ENCODE data around the gene XAF1.
A peak's percentile ranks its signal among the peaks of the same experiment; 100 is the strongest.

XAF1 gene

DNA sequence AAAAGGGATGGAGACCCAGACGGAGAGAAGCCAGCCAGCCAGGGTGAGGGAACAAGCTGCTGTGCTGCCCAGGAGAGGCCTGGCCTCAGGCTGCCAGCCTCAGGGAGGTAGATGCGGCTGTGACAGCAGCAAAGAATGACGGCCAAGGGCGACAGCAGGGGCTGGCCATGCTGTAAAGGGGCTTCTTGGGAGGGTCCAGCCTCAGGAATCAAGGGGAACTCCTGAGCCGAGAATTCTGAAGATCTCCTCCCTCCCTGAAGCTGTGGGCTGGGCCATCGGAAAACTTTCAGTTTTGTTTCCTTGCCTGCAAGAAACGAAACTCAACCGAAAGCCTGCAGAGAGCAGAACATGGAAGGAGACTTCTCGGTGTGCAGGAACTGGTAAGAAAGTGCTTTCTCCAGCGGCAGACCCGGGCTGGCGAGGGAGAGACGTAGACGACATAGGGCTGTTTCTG is at the start of gene XAF1:
XAF1 (plus strand) TSS at position 316 of the 454 bp plus-strand sequence; CDS start at position 349, 33 bp downstream.
- H3K4me1 ChIP-seq (ENCODE audit: control insufficient read depth, insufficient read depth, low read length, unreplicated experiment): peaks cover 46% of the 10 kb centered on the region
- peaks cover 26% of the 10 kb centered on the region; the same call in 1 of the 2 replicates for H3K36me3 ChIP-seq (ENCODE audit: insufficient read depth, low read length)
- peaks cover 51% of the 10 kb centered on the region for H3K79me2 ChIP-seq (ENCODE audit: control insufficient read depth, insufficient read depth, low read length, unreplicated experiment)
- peak within 1 kb of the TSS; percentile 16 for H2AFZ ChIP-seq (ENCODE audit: low read length, unreplicated experiment)
- H3K4me3 ChIP-seq (ENCODE audit: low read depth, low read length): peak within 1 kb of the TSS; percentile 90
- peak within 1 kb of the TSS; percentile 79 for H3K27ac ChIP-seq (ENCODE audit: low read depth, low read length)
- no peaks in the 10 kb centered on the region for H3K27me3 ChIP-seq (ENCODE audit: insufficient read depth, low read length)

DNA sequence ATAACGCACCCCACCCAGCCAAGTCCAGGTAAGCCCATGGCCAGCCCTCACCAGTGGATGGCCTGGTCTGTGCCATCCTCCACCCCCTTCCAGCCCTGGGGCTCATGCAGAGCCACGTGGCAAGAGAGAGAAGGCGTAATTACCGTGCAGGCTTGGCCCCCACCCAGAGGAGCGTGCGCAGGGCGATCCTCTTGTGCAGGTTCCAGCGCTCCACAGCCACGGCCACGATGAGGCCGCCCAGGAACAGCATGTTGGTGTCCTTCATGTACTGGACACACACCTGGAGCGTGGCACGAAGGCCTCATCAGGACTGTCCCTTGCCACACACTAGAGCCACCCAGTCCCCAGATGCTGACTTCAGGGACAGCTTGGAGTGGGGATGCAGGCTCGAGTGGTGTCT is 49.3 kb upstream of the XAF1 start:
- Histone ChIP-seq H2AFZ (ENCODE audit: low read length, unreplicated experiment) (no peak overlapping the region), H3K4me3 (ENCODE audit: low read depth, low read length) (no peak overlapping the region), H3K4me1 (ENCODE audit: control insufficient read depth, insufficient read depth, low read length, unreplicated experiment) (no peaks in the 10 kb centered on the region), H3K36me3 (ENCODE audit: insufficient read depth, low read length) (no peaks in the 10 kb centered on the region), H3K27ac (ENCODE audit: low read depth, low read length) (no peak overlapping the region), H3K79me2 (ENCODE audit: control insufficient read depth, insufficient read depth, low read length, unreplicated experiment) (no peaks in the 10 kb centered on the region), H3K27me3 (ENCODE audit: insufficient read depth, low read length) (peaks cover 70% of the 10 kb centered on the region)

DNA sequence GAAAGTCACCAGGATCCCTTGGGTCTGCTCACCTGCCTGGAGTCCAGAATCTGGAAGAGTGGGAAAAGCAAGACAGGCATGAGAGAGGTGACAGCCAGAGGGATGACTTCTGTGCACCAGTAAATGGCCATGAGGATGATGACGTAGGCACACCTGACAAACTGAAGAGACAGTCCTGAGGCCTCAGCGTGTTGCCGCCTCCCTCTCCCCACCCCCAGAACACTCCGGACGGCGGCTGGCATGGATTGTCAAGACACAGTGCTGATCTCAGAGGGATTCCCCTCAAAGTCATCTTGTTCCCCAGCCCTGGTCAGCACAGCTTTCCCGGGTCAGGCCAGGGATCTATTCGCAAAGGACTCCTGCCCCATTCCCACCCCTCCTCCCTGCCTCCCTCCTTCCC is 48.9 kb upstream of the XAF1 start:
- H3K27me3 ChIP-seq (ENCODE audit: insufficient read depth, low read length): peaks cover 75% of the 10 kb centered on the region
- no peaks in the 10 kb centered on the region for H3K36me3 ChIP-seq (ENCODE audit: insufficient read depth, low read length)
- H2AFZ ChIP-seq (ENCODE audit: low read length, unreplicated experiment): no peak overlapping the region
- no peak overlapping the region for H3K27ac ChIP-seq (ENCODE audit: low read depth, low read length)
- no peaks in the 10 kb centered on the region for H3K79me2 ChIP-seq (ENCODE audit: control insufficient read depth, insufficient read depth, low read length, unreplicated experiment)
- H3K4me3 ChIP-seq (ENCODE audit: low read depth, low read length): no peak overlapping the region
- H3K4me1 ChIP-seq (ENCODE audit: control insufficient read depth, insufficient read depth, low read length, unreplicated experiment): no peaks in the 10 kb centered on the region

DNA sequence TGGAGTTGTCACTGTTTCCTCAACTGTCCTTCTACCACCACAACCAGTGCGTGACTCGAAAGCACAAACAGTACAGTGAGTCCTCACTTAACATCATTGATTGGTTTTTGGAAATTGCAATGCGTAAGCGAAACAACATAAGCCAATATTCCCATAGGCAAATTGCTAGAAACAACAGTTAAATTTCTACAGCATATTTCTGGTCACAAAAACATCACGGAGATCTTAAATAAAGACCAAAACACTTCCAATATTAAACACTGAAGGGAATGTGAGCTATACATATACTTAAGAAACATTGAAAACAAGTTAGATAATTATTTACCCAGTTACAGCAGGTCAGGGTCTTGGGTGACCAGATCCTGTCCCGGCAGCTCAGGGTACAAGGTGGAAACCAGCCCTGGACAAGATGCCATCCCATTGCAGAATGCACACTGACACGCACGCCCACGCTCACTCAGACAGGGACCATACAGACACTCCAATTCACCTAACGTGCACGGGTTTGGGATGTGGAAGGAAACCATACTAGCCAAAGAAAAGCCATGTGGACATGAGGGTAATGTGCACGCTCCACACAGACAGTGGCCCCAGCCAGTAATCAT is 47.4 kb upstream of the XAF1 start:
- Histone ChIP-seq H3K27ac (ENCODE audit: low read depth, low read length) (no peak overlapping the region), H3K4me1 (ENCODE audit: control insufficient read depth, insufficient read depth, low read length, unreplicated experiment) (no peaks in the 10 kb centered on the region), H3K36me3 (ENCODE audit: insufficient read depth, low read length) (no peaks in the 10 kb centered on the region), H3K79me2 (ENCODE audit: control insufficient read depth, insufficient read depth, low read length, unreplicated experiment) (no peaks in the 10 kb centered on the region), H3K27me3 (ENCODE audit: insufficient read depth, low read length) (peaks cover 79% of the 10 kb centered on the region), H3K4me3 (ENCODE audit: low read depth, low read length) (no peak overlapping the region), H2AFZ (ENCODE audit: low read length, unreplicated experiment) (no peak overlapping the region)

GRCh38 chr17:6710317-6710716 is 45.5 kb upstream of the XAF1 start:
- Histone ChIP-seq H3K27ac (ENCODE audit: low read depth, low read length) (no peak overlapping the region), H3K4me3 (ENCODE audit: low read depth, low read length) (no peak overlapping the region), H3K36me3 (ENCODE audit: insufficient read depth, low read length) (no peaks in the 10 kb centered on the region), H3K27me3 (ENCODE audit: insufficient read depth, low read length) (peaks cover 76% of the 10 kb centered on the region), H3K79me2 (ENCODE audit: control insufficient read depth, insufficient read depth, low read length, unreplicated experiment) (no peaks in the 10 kb centered on the region), H2AFZ (ENCODE audit: low read length, unreplicated experiment) (no peak overlapping the region), H3K4me1 (ENCODE audit: control insufficient read depth, insufficient read depth, low read length, unreplicated experiment) (no peaks in the 10 kb centered on the region)

GRCh38 chr17:6711081-6711674 is 44.7 kb upstream of the XAF1 start:
- Histone ChIP-seq H2AFZ (ENCODE audit: low read length, unreplicated experiment) (no peak overlapping the region), H3K4me3 (ENCODE audit: low read depth, low read length) (no peak overlapping the region), H3K36me3 (ENCODE audit: insufficient read depth, low read length) (no peaks in the 10 kb centered on the region), H3K79me2 (ENCODE audit: control insufficient read depth, insufficient read depth, low read length, unreplicated experiment) (no peaks in the 10 kb centered on the region), H3K27me3 (ENCODE audit: insufficient read depth, low read length) (peaks cover 68% of the 10 kb centered on the region), H3K4me1 (ENCODE audit: control insufficient read depth, insufficient read depth, low read length, unreplicated experiment) (no peaks in the 10 kb centered on the region), H3K27ac (ENCODE audit: low read depth, low read length) (no peak overlapping the region)

DNA sequence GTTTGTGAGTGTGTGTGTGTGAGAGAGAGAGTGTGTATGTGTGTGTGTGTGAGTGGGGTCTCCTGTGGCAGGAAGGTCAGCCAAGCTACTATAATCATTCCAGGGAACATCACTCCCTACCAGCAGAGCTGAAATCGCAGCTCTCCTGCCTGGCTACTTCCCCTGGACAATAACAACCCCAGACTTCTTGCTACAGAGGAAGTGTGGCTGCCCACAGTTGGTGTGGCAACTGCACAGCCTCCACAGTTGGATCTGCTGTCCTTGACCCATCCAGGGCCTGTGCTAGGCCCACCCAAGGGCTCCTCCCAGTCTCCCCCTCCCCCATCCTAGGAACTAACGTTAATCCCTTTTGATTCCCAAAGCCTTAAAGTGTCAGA is 44.2 kb upstream of the XAF1 start:
- Histone ChIP-seq H3K27ac (ENCODE audit: low read depth, low read length) (no peak overlapping the region), H3K36me3 (ENCODE audit: insufficient read depth, low read length) (no peaks in the 10 kb centered on the region), H3K79me2 (ENCODE audit: control insufficient read depth, insufficient read depth, low read length, unreplicated experiment) (no peaks in the 10 kb centered on the region), H3K27me3 (ENCODE audit: insufficient read depth, low read length) (peaks cover 63% of the 10 kb centered on the region), H2AFZ (ENCODE audit: low read length, unreplicated experiment) (no peak overlapping the region), H3K4me3 (ENCODE audit: low read depth, low read length) (no peak overlapping the region), H3K4me1 (ENCODE audit: control insufficient read depth, insufficient read depth, low read length, unreplicated experiment) (no peaks in the 10 kb centered on the region)

DNA sequence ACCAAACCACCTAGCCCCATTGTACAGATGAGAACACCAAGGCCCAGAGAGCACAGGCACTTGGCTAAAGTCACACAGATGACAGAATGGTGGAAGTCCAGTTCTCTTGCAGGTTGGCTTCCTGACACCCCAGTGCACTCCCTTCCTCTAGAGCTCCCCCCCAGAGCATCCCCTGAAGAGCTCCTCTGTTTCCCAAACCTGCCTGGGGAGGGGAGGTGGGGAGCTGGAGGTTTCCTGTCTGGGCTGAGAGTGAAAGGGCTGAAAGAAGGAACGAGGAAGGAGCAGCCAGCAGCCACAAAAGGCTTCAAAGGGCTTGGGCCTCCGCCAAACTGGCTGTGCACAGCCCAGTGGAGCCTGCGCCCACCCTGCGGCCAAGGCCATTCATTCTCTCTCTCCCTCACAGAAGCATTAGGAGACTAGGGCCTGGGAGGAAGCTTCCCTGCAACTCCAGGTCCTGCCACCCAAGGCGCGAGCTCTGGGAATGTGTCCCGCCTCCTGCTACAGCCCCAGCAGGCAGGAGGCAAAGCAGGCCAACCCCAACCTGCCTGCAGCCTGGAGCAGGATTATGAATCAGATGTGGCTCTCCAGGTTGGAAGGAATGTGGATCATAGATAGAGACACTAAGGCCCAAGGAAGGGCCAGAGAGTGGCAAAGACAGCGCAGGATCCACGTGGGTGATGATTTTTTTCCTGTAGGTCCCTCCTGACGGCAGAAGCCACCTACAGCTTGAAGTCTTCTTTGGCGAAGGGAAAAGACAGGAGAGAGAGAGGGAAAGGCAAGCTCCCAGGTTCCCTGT is 43.6 kb upstream of the XAF1 start:
- H3K79me2 ChIP-seq (ENCODE audit: control insufficient read depth, insufficient read depth, low read length, unreplicated experiment): no peaks in the 10 kb centered on the region
- H3K4me3 ChIP-seq (ENCODE audit: low read depth, low read length): no peak overlapping the region
- H2AFZ ChIP-seq (ENCODE audit: low read length, unreplicated experiment): no peak overlapping the region
- peaks cover 58% of the 10 kb centered on the region for H3K27me3 ChIP-seq (ENCODE audit: insufficient read depth, low read length)
- no peak overlapping the region for H3K27ac ChIP-seq (ENCODE audit: low read depth, low read length)
- no peaks in the 10 kb centered on the region for H3K4me1 ChIP-seq (ENCODE audit: control insufficient read depth, insufficient read depth, low read length, unreplicated experiment)
- H3K36me3 ChIP-seq (ENCODE audit: insufficient read depth, low read length): no peaks in the 10 kb centered on the region

- H3K36me3 ChIP-seq (ENCODE audit: insufficient read depth, low read length): no peaks in the 10 kb centered on the region
- H3K4me3 ChIP-seq (ENCODE audit: low read depth, low read length): peak overlapping the region; percentile 61
- peaks cover 55% of the 10 kb centered on the region for H3K27me3 ChIP-seq (ENCODE audit: insufficient read depth, low read length)
- no peak overlapping the region for H3K27ac ChIP-seq (ENCODE audit: low read depth, low read length)
- no peaks in the 10 kb centered on the region for H3K79me2 ChIP-seq (ENCODE audit: control insufficient read depth, insufficient read depth, low read length, unreplicated experiment)
- no peak overlapping the region for H2AFZ ChIP-seq (ENCODE audit: low read length, unreplicated experiment)
- no peaks in the 10 kb centered on the region for H3K4me1 ChIP-seq (ENCODE audit: control insufficient read depth, insufficient read depth, low read length, unreplicated experiment)
Measured at GRCh38 chr17:6712854-6713129, 43.1 kb upstream of the XAF1 start.

DNA sequence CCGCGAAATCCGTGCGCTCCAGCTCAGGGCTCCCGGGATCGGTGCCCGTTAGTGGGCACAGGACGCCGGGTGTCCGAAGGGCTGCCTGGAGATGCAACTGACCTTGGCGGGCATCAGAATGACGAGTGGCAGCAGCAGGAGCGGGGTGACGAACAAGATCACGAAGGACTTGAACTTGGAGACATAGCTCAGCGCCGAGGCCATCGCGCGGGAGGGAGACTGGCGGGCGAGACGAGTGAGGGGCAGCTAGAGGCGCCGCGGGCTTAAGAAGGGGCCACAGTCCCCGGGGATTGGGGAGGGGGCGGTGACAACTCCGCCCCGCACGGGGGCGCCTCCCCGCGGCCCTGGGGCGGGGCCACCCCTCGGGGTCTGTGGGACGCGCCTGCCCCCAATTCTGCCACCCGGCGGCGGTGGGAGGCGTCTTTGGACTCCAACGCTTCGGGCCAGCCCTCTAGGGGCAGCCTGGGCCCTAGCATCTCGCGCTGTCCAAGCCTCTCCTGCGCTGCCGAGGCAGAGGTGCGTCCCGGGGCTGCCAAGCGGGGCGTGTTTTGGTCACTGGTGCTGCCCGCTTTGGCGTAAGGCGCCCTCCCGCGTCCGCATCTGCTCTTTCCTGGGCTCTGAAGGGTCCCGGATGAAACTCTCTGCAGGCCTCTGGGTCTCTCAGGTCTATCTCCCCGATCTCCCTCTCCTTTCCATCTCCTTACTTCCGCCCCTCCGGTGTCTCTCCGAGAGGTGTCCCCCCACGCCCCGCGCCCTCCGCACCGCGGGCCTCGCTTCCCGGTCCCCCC is 42.5 kb upstream of the XAF1 start, which contains the start of gene SLC13A5:
SLC13A5 (minus strand) TSS at position 240 of the 788 bp plus-strand sequence; CDS start at position 204, 36 bp downstream.
- Histone ChIP-seq H3K4me3 (ENCODE audit: low read depth, low read length) (peak within 1 kb of the TSS; percentile 61), H3K79me2 (ENCODE audit: control insufficient read depth, insufficient read depth, low read length, unreplicated experiment) (no peaks in the 10 kb centered on the region), H2AFZ (ENCODE audit: low read length, unreplicated experiment) (peak within 1 kb of the TSS; percentile 51), H3K36me3 (ENCODE audit: insufficient read depth, low read length) (no peaks in the 10 kb centered on the region), H3K27ac (ENCODE audit: low read depth, low read length) (no peak within 1 kb of the TSS), H3K4me1 (ENCODE audit: control insufficient read depth, insufficient read depth, low read length, unreplicated experiment) (no peaks in the 10 kb centered on the region), H3K27me3 (ENCODE audit: insufficient read depth, low read length) (peaks cover 51% of the 10 kb centered on the region)
